Smooth muscle cell of the umbilical artery (primary cell): Measurements from ENCODE around the gene FXYD6. TPM values are rescaled to one million over a fixed set of nuclear protein-coding genes. Genes with fewer than 3 reads are reported as not detected.

Experiments used
- total RNA-seq: library from RNA; depleted of rRNA; stranded (reverse); fragments of >200 nt; gene quantifications from 2 replicates; pipeline ENCODE4 v1.2.3, GENCODE V29; 2014

Gene FXYD6
- total RNA-seq, result not detected in 2 replicates

GRCh38 chr11:117876341-117877119 lies at the start of gene FXYD6:
Gene FXYD6, minus strand, starts transcription at chr11:117876658. Its CDS starts 33,882 bp downstream, at chr11:117842776.

GRCh38 chr11:117824571-117825537 lies 51.6 kb downstream of the FXYD6 start, which contains the start of gene FXYD2:
Gene FXYD2, minus strand, starts transcription at chr11:117824744. Its CDS starts 66 bp downstream, at chr11:117824678.

GRCh38 chr11:117796872-117797529 lies 79.5 kb downstream of the FXYD6 start, which contains the start of gene DSCAML1:
Gene DSCAML1, minus strand, starts transcription at chr11:117797216. Its CDS starts 137 bp downstream, at chr11:117797079.

Other genes starting within 250 kb of the FXYD6 start
- not detected in 2 replicates for gene DSCAML1, start 79.4 kb downstream of the FXYD6 start, total RNA-seq
- gene FXYD2, start 51.9 kb downstream of the FXYD6 start, total RNA-seq, result not detected in 2 replicates
- gene TMPRSS13, start 52.7 kb upstream of the FXYD6 start, total RNA-seq, result not detected in 2 replicates
- 0.09 TPM in 1 of 2 replicates, not detected in the other for gene IL10RA, start 109.7 kb upstream of the FXYD6 start, total RNA-seq
- gene TMPRSS4, start 200.4 kb upstream of the FXYD6 start, total RNA-seq, result not detected in 2 replicates
- gene SMIM35, start 210.3 kb upstream of the FXYD6 start, total RNA-seq, result not detected in 2 replicates